Neural crest cell (in vitro differentiated cells): ENCODE results near the gene PPM1H. TPM values are rescaled to one million over a fixed set of nuclear protein-coding genes. Genes with fewer than 3 reads are reported as not detected.

ENCODE experiments used
- DNase-seq: peaks from one replicate; pipeline ENCODE4 v3.0.0; 2021; ENCODE audit warnings: low read depth, mixed read lengths, low spot score
- H3K27ac Mint-ChIP-seq: one replicate; pipeline ENCODE4 v1.8.0; 2021; ENCODE audit warnings: mild to moderate bottlenecking, mixed read lengths; ENCODE audit not compliant: unreplicated experiment
- H3K27me3 Mint-ChIP-seq: 2 replicates; pipeline ENCODE4 v1.8.0; 2021; ENCODE audit warnings: low read depth, mild to moderate bottlenecking, mixed read lengths
- H3K36me3 Mint-ChIP-seq: 2 replicates; pipeline ENCODE4 v1.8.0; 2021; ENCODE audit warnings: low read depth, mild to moderate bottlenecking, mixed read lengths
- H3K4me1 Mint-ChIP-seq: 2 replicates; pipeline ENCODE4 v1.8.0; 2021; ENCODE audit warnings: mixed read lengths
- H3K4me3 Mint-ChIP-seq: one replicate; pipeline ENCODE4 v1.8.0; 2021; ENCODE audit warnings: mild to moderate bottlenecking, mixed read lengths
- H3K9me3 Mint-ChIP-seq: 2 replicates; pipeline ENCODE4 v1.8.0; 2021; ENCODE audit warnings: mixed read lengths
- CTCF ChIP-seq: fragments of 200-600 bp; sonication (generic); conservative IDR thresholded peaks from 2 replicates; pipeline ENCODE4 v1.5.0; 2021; ENCODE audit warnings: antibody characterized with exemption, mild to moderate bottlenecking
- total RNA-seq: library from RNA; stranded (reverse); gene quantifications from 2 replicates; pipeline ENCODE4 v1.2.1, GENCODE V29; 2021

The PPM1H gene
- total RNA-seq, 1 donor from 2014 or later: 3.5 TPM

GRCh38 chr12:62895351-62895877 lies 39.5 kb downstream of the PPM1H start:
- Mint-ChIP-seq H3K27ac (no peak overlapping the region), H3K4me1 (no peaks in the 10 kb centered on the region), H3K4me3 (no peak overlapping the region), H3K27me3 (no peaks in the 10 kb centered on the region), H3K36me3 (peaks cover 2% of the 10 kb centered on the region), H3K9me3 (no peaks in the 10 kb centered on the region)
- DNase-seq: no peak
- no peak for TF ChIP-seq CTCF

- Mint-ChIP-seq H3K4me3 (no peak overlapping the region), H3K36me3 (peaks cover 2% of the 10 kb centered on the region), H3K9me3 (no peaks in the 10 kb centered on the region), H3K27ac (no peak overlapping the region), H3K4me1 (no peaks in the 10 kb centered on the region), H3K27me3 (no peaks in the 10 kb centered on the region)
- no peak for DNase-seq
- TF ChIP-seq CTCF: no peak
Observed at GRCh38 chr12:62893276-62893675, 41.7 kb downstream of the PPM1H start.

GRCh38 chr12:62891805-62892549 lies 43.0 kb downstream of the PPM1H start:
- Mint-ChIP-seq H3K27me3 (no peaks in the 10 kb centered on the region), H3K27ac (no peak overlapping the region), H3K4me3 (no peak overlapping the region), H3K9me3 (peaks cover 6% of the 10 kb centered on the region), H3K4me1 (no peaks in the 10 kb centered on the region), H3K36me3 (peaks cover 2% of the 10 kb centered on the region)
- no peak for TF ChIP-seq CTCF
- no peak for DNase-seq

GRCh38 chr12:62888454-62889110 lies 46.4 kb downstream of the PPM1H start:
- no peak for TF ChIP-seq CTCF
- Mint-ChIP-seq H3K27ac (no peak overlapping the region), H3K4me3 (no peak overlapping the region), H3K27me3 (no peaks in the 10 kb centered on the region), H3K9me3 (peaks cover 6% of the 10 kb centered on the region), H3K36me3 (peaks cover 3% of the 10 kb centered on the region), H3K4me1 (no peaks in the 10 kb centered on the region)
- DNase-seq: no peak

- no peak for DNase-seq
- Mint-ChIP-seq H3K27me3 (no peaks in the 10 kb centered on the region), H3K4me3 (no peak overlapping the region), H3K4me1 (no peaks in the 10 kb centered on the region), H3K36me3 (peaks cover 3% of the 10 kb centered on the region), H3K27ac (no peak overlapping the region), H3K9me3 (peaks cover 6% of the 10 kb centered on the region)
- no peak for TF ChIP-seq CTCF
Observed at GRCh38 chr12:62886796-62887195, 48.2 kb downstream of the PPM1H start.
